Caco-2 (cell line): ENCODE data around the gene RTBDN. TPM values are rescaled to one million over a fixed set of nuclear protein-coding genes. Genes with fewer than 3 reads are reported as not detected.
A peak's percentile ranks its signal among the peaks of the same experiment; 100 is the strongest.

Source experiments
- BruUV-seq: library from RNA; stranded (reverse); fragments of 400-500 nt; replicated peaks from 2 replicates; lab custom pipeline; 2021; lab: Mats Ljungman, UMichigan
- CTCF ChIA-PET: fragments of 300-600 bp; sonication (Branson Sonifier 250); formaldehyde crosslinking; loops from one replicate; lab custom pipeline; 2022; ENCODE audit warnings: antibody characterized with exemption; lab: Charles Lee
- POLR2A ChIA-PET: fragments of 300-600 bp; sonication (Branson Sonifier 250); formaldehyde crosslinking; loops from one replicate; lab custom pipeline; 2022; ENCODE audit warnings: antibody characterized with exemption; lab: Charles Lee
- DNase-seq, 2 experiments: peaks; one replicate each; pipeline versions ENCODE4 v3.0.0 to v3.0.0-alpha.2; 2020 to 2022
- H3K27me3 ChIP-seq: replicated peaks from 2 replicates; pipeline ENCODE4 v1.6.0; 2011; ENCODE audit warnings: low read length; ENCODE audit not compliant: control insufficient read depth, insufficient read depth
- H3K36me3 ChIP-seq: 2 replicates; pipeline ENCODE4 v1.5.1; 2011; ENCODE audit warnings: low read length; ENCODE audit not compliant: control insufficient read depth, insufficient read depth
- H3K4me1 ChIP-seq: fragments of 250-450 bp; sonication (Bioruptor Pico); 2 replicates; pipeline ENCODE4 v1.5.1; 2020; ENCODE audit warnings: mild to moderate bottlenecking
- H3K4me3 ChIP-seq: 2 replicates; pipeline ENCODE4 v1.5.1; 2011; ENCODE audit warnings: low read depth, mild to moderate bottlenecking, control low read depth, low read length
- H3K9me3 ChIP-seq: fragments of 250-450 bp; sonication (Bioruptor Pico); 2 replicates; pipeline ENCODE4 v1.5.1; 2020; ENCODE audit warnings: mild to moderate bottlenecking, moderate library complexity
- H3K27ac Mint-ChIP-seq: one replicate; pipeline ENCODE4 v1.8.0; 2022; ENCODE audit warnings: mixed read lengths; ENCODE audit not compliant: unreplicated experiment
- H3K27me3 Mint-ChIP-seq: one replicate; pipeline ENCODE4 v1.8.0; 2022; ENCODE audit warnings: mixed read lengths; ENCODE audit not compliant: insufficient read depth, unreplicated experiment
- H3K36me3 Mint-ChIP-seq: one replicate; pipeline ENCODE4 v1.8.0; 2022; ENCODE audit warnings: mild to moderate bottlenecking, mixed read lengths; ENCODE audit not compliant: insufficient read depth, unreplicated experiment
- H3K4me1 Mint-ChIP-seq: one replicate; pipeline ENCODE4 v1.8.0; 2022; ENCODE audit warnings: low read depth, mixed read lengths; ENCODE audit not compliant: unreplicated experiment
- H3K4me3 Mint-ChIP-seq: one replicate; pipeline ENCODE4 v1.8.0; 2022; ENCODE audit warnings: mild to moderate bottlenecking, moderate library complexity, mixed read lengths; ENCODE audit not compliant: unreplicated experiment
- H3K9me3 Mint-ChIP-seq: one replicate; pipeline ENCODE4 v1.8.0; 2022; ENCODE audit warnings: mixed read lengths; ENCODE audit not compliant: unreplicated experiment
- CTCF ChIP-seq, 2 experiments: fragments of 200-600 bp in 1 of 2; IDR thresholded peaks; 1 replicate in 1 of 2; 2 replicates in 1 of 2; pipeline versions ENCODE4 v1.5.1 to v1.8.0; 2011 to 2022; ENCODE audit warnings: antibody characterized with exemption in 1 of 2, control low read depth in 1 of 2, inconsistent platforms in 1 of 2, low read depth in 1 of 2, low read length in 1 of 2, mild to moderate bottlenecking in 1 of 2, moderate library complexity in 1 of 2; ENCODE audit not compliant: insufficient read depth in 1 of 2, severe bottlenecking in 1 of 2, unreplicated experiment in 1 of 2
- intact Hi-C: fragments of 100-400 bp; cut with micrococcal nuclease; formaldehyde crosslinking; loops from one replicate; pipeline ENCODE4 v1.10.0; 2022; ENCODE audit not compliant: unreplicated experiment
- total RNA-seq: library from RNA; stranded (reverse); gene quantifications from 2 replicates; pipeline ENCODE4 v1.2.3, GENCODE V29; 2022

RTBDN gene
- total RNA-seq, 1 experiment from 2014 or later: not detected

GRCh38 chr19:12843328-12843727 is 8.9 kb upstream of the RTBDN start:
- DNase-seq: no peak
- no peaks in the 10 kb centered on the region for H3K36me3 Mint-ChIP-seq
- intact Hi-C loops: no loop called here
- no peaks in the 10 kb centered on the region for H3K36me3 ChIP-seq
- no peak overlapping the region for H3K4me3 Mint-ChIP-seq
- H3K9me3 ChIP-seq: no peaks in the 10 kb centered on the region
- no peak overlapping the region for H3K4me3 ChIP-seq
- H3K27me3 ChIP-seq: no peaks in the 10 kb centered on the region; the same call in 1 of the 2 replicates
- no peaks in the 10 kb centered on the region for H3K4me1 Mint-ChIP-seq
- BruUV-seq: no TSS peak
- H3K4me1 ChIP-seq: 0 out of 2 replicates have a peak, but pooled peaks cover 2% of the 10 kb centered on the region
- no peaks in the 10 kb centered on the region for H3K9me3 Mint-ChIP-seq
- ChIA-PET CTCF (no interaction called here), POLR2A (no interaction called here)
- H3K27me3 Mint-ChIP-seq: peaks cover 6% of the 10 kb centered on the region
- TF ChIP-seq CTCF (IDR thresholded peaks at IDR 0.05; ENCODE audit: insufficient read depth in 1 of 2, low read depth in 1 of 2, low read length in 1 of 2, severe bottlenecking in 1 of 2, unreplicated experiment in 1 of 2): no peak
- no peak overlapping the region for H3K27ac Mint-ChIP-seq

GRCh38 chr19:12842511-12842910 is 8.1 kb upstream of the RTBDN start:
- Histone ChIP-seq H3K9me3 (no peaks in the 10 kb centered on the region), H3K36me3 (no peaks in the 10 kb centered on the region), H3K4me1 (peaks cover 6% of the 10 kb centered on the region; the same call in 1 of the 2 replicates), H3K27me3 (no peaks in the 10 kb centered on the region; the same call in 1 of the 2 replicates), H3K4me3 (no peak overlapping the region)
- TF ChIP-seq CTCF (IDR thresholded peaks at IDR 0.05; ENCODE audit: insufficient read depth in 1 of 2, low read depth in 1 of 2, low read length in 1 of 2, severe bottlenecking in 1 of 2, unreplicated experiment in 1 of 2): no peak
- intact Hi-C loops: no loop called here
- CTCF ChIA-PET: no interaction called here
- DNase-seq: no peak
- Mint-ChIP-seq H3K9me3 (no peaks in the 10 kb centered on the region), H3K27ac (no peak overlapping the region), H3K4me3 (no peak overlapping the region), H3K36me3 (no peaks in the 10 kb centered on the region), H3K4me1 (peaks cover 2% of the 10 kb centered on the region), H3K27me3 (peaks cover 8% of the 10 kb centered on the region)
- no TSS peak for BruUV-seq
- POLR2A ChIA-PET: no interaction called here

GRCh38 chr19:12841094-12841493 is 6.7 kb upstream of the RTBDN start:
- no peak overlapping the region for H3K27ac Mint-ChIP-seq
- BruUV-seq: no TSS peak
- intact Hi-C loops: no loop called here
- Histone ChIP-seq H3K4me3 (no peak overlapping the region), H3K27me3 (no peaks in the 10 kb centered on the region), H3K4me1 (peaks cover 6% of the 10 kb centered on the region; the same call in 1 of the 2 replicates), H3K36me3 (no peaks in the 10 kb centered on the region), H3K9me3 (no peaks in the 10 kb centered on the region)
- peak overlapping the region; percentile 58 for H3K4me3 Mint-ChIP-seq
- POLR2A ChIA-PET: no interaction called here
- peaks cover 15% of the 10 kb centered on the region for H3K27me3 Mint-ChIP-seq
- peaks cover 8% of the 10 kb centered on the region for H3K4me1 Mint-ChIP-seq
- peak in 1 of 2 experiments; percentile 57 for DNase-seq
- CTCF ChIA-PET: no interaction called here
- no peak for TF ChIP-seq CTCF (IDR thresholded peaks at IDR 0.05; ENCODE audit: insufficient read depth in 1 of 2, low read depth in 1 of 2, low read length in 1 of 2, severe bottlenecking in 1 of 2, unreplicated experiment in 1 of 2)
- H3K36me3 Mint-ChIP-seq: peaks cover 6% of the 10 kb centered on the region
- no peaks in the 10 kb centered on the region for H3K9me3 Mint-ChIP-seq
